ENCODE measurements around the gene KCNMA1. TPM values are rescaled to one million over a fixed set of nuclear protein-coding genes. Genes with fewer than 3 reads are reported as not detected.

Gene KCNMA1
- polyA plus RNA-seq, 1 of the 3 experiments (the other 2 are of a cell fraction) = 107 TPM

GRCh38 chr10:77448226-77448625, 189.4 kb downstream of the KCNMA1 start:
- 99% methylated on average over 5 of the region's 5 CpGs for WGBS (ENCODE audit: low lambda C conversion rate)
- H3K4me3 ChIP-seq (ENCODE audit: low read depth in 2 of 2, low read length in 1 of 2) = no peak overlapping the region
- no peaks in the 10 kb centered on the region for H3K79me2 ChIP-seq (ENCODE audit: insufficient read depth)
- no peak for DNase-seq
- no peaks in the 10 kb centered on the region for H3K9me3 ChIP-seq
- H3K27me3 ChIP-seq (ENCODE audit: insufficient read depth) = no peaks in the 10 kb centered on the region
- peaks cover 0 to 11% of the 10 kb centered on the region in 2 experiments for H3K36me3 ChIP-seq (replicated peaks in 1 of 2; ENCODE audit: control insufficient read depth in 1 of 2, insufficient read depth in 2 of 2, low read length in 1 of 2)
- no peaks in the 10 kb centered on the region for H4K20me1 ChIP-seq (ENCODE audit: insufficient read depth)
- H3K27ac ChIP-seq (ENCODE audit: low read depth in 2 of 2, low read length in 1 of 2) = no peak overlapping the region
- H3K9ac ChIP-seq = no peak overlapping the region
- ChIA-PET CTCF (interaction anchor here (1.0 kb wide), 1 partner anchor 48 kb away, joined by 3 read pairs; no protein-coding TSS in a partner anchor), POLR2A (no interaction called here)
- H3K4me1 ChIP-seq (ENCODE audit: control insufficient read depth in 1 of 2, insufficient read depth in 2 of 2, low read depth in 1 of 2, low read length in 1 of 2) = no peaks in the 10 kb centered on the region; a peak in 1 of 4 replicates
- H3K9me2 ChIP-seq = no peaks in the 10 kb centered on the region
- H2AFZ ChIP-seq (ENCODE audit: low read depth) = no peak overlapping the region
- H3F3A ChIP-seq (replicated peaks; ENCODE audit: insufficient read depth) = no peaks in the 10 kb centered on the region
- H3K4me2 ChIP-seq = no peak overlapping the region
- no peak for TF ChIP-seq ELF1 (IDR thresholded peaks at IDR 0.05)
- TF ChIP-seq NFIC (IDR thresholded peaks at IDR 0.05; ENCODE audit: borderline replicate concordance) = no peak
- no peak for TF ChIP-seq USF1 (IDR thresholded peaks at IDR 0.05; ENCODE audit: borderline replicate concordance, low read depth)
- TF ChIP-seq GABPA (IDR thresholded peaks at IDR 0.05; ENCODE audit: low read depth) = no peak
- no peak for TF ChIP-seq JUND (IDR thresholded peaks at IDR 0.05)
- no peak for TF ChIP-seq REST (IDR thresholded peaks at IDR 0.05; ENCODE audit: low read depth, low read length)
- TF ChIP-seq RAD21 (IDR thresholded peaks at IDR 0.05; ENCODE audit: low read length) = no peak
- no peak for TF ChIP-seq EZH2phosphoT487 (IDR thresholded peaks at IDR 0.05; ENCODE audit: borderline replicate concordance, low read depth)
- TF ChIP-seq RCOR1 (IDR thresholded peaks at IDR 0.05; ENCODE audit: low read length) = no peak
- TF ChIP-seq EP300 (IDR thresholded peaks at IDR 0.05; ENCODE audit: borderline replicate concordance in 1 of 2, low read depth in 1 of 2, low read length in 1 of 2) = no peak

- Histone ChIP-seq H3K4me2 (no peak overlapping the region), H3K27me3 (ENCODE audit: insufficient read depth) (no peaks in the 10 kb centered on the region), H2AFZ (ENCODE audit: low read depth) (no peak overlapping the region), H3K4me1 (ENCODE audit: control insufficient read depth in 1 of 2, insufficient read depth in 2 of 2, low read depth in 1 of 2, low read length in 1 of 2) (no peaks in the 10 kb centered on the region; a peak in 1 of 4 replicates), H3K27ac (ENCODE audit: low read depth in 2 of 2, low read length in 1 of 2) (no peak overlapping the region), H4K20me1 (ENCODE audit: insufficient read depth) (no peaks in the 10 kb centered on the region), H3K9me2 (no peaks in the 10 kb centered on the region), H3K36me3 (replicated peaks in 1 of 2; ENCODE audit: control insufficient read depth in 1 of 2, insufficient read depth in 2 of 2, low read length in 1 of 2) (peaks cover 0 to 11% of the 10 kb centered on the region in 2 experiments), H3K4me3 (ENCODE audit: low read depth in 2 of 2, low read length in 1 of 2) (no peak overlapping the region), H3K9me3 (no peaks in the 10 kb centered on the region), H3K9ac (no peak overlapping the region), H3F3A (replicated peaks; ENCODE audit: insufficient read depth) (no peaks in the 10 kb centered on the region), H3K79me2 (ENCODE audit: insufficient read depth) (no peaks in the 10 kb centered on the region)
- TF ChIP-seq FOSL2 (IDR thresholded peaks at IDR 0.05; ENCODE audit: borderline replicate concordance, low read depth) (no peak), NFIC (IDR thresholded peaks at IDR 0.05; ENCODE audit: borderline replicate concordance) (no peak), ZBTB33 (IDR thresholded peaks at IDR 0.05; ENCODE audit: borderline replicate concordance, low read depth) (no peak), SMC3 (IDR thresholded peaks at IDR 0.05; ENCODE audit: low read depth, low read length) (no peak), GABPA (IDR thresholded peaks at IDR 0.05; ENCODE audit: low read depth) (no peak), TAF1 (IDR thresholded peaks at IDR 0.05; ENCODE audit: borderline replicate concordance, low read depth, low read length) (no peak), MAX (IDR thresholded peaks at IDR 0.05; ENCODE audit: low read depth) (no peak), CTCF (IDR thresholded peaks at IDR 0.05) (no peak), JUND (IDR thresholded peaks at IDR 0.05) (no peak)
- POLR2A ChIA-PET = no interaction called here
- CTCF ChIA-PET = interaction anchor here (0.8 to 1.2 kb wide), 2 partner anchors 18 to 33 kb away, joined by 3 to 4 read pairs; no protein-coding TSS in a partner anchor
- DNase-seq = no peak
- WGBS (ENCODE audit: low lambda C conversion rate) = 81% methylated on average over 3 of the region's 4 CpGs
Observed at GRCh38 chr10:77446700-77447099, 190.9 kb downstream of the KCNMA1 start.

Data from SK-N-SH (cell line).